BJ (cell line): ENCODE data around the gene FAM181A. TPM values are rescaled to one million over a fixed set of nuclear protein-coding genes. Genes with fewer than 3 reads are reported as not detected.

Experiments
- CTCF ChIA-PET: fragments of 350-600 bp; formaldehyde crosslinking; extraction: SDS; loops from one replicate; lab custom pipeline; 2021; ENCODE audit warnings: antibody characterized with exemption, inconsistent platforms; lab: Yijun Ruan, JAX
- POLR2A ChIA-PET: fragments of 300-600 bp; sonication (Branson Sonifier 250); formaldehyde crosslinking; extraction: SDS; loops from one replicate; lab custom pipeline; 2021; ENCODE audit warnings: antibody characterized with exemption; lab: Charles Lee
- DNase-seq: peaks from one replicate; pipeline ENCODE4 v3.0.0-alpha.2; 2011; ENCODE audit warnings: low read depth
- H3K27me3 ChIP-seq: 2 replicates; pipeline ENCODE4 v1.6.0; 2011; ENCODE audit warnings: low read length; ENCODE audit not compliant: control insufficient read depth, insufficient read depth
- H3K36me3 ChIP-seq: 2 replicates; pipeline ENCODE4 v1.5.1; 2011; ENCODE audit warnings: low read length; ENCODE audit not compliant: control insufficient read depth, insufficient read depth
- H3K4me3 ChIP-seq: 2 replicates; pipeline ENCODE4 v1.5.1; 2011; ENCODE audit warnings: low read depth, mild to moderate bottlenecking, control low read depth, low read length
- CTCF ChIP-seq: IDR thresholded peaks from 2 replicates; pipeline ENCODE4 v1.5.1; 2011; ENCODE audit warnings: low read depth, mild to moderate bottlenecking, control low read depth, inconsistent platforms, low read length, moderate library complexity; ENCODE audit not compliant: insufficient read depth
- polyA plus RNA-seq: library from polyadenylated mRNA; depleted of rRNA; stranded (reverse); fragments of >200 nt; gene quantifications from 2 replicates; pipeline ENCODE4 v1.2.3, GENCODE V29; 2011

FAM181A gene
- polyA plus RNA-seq, 1 experiment = not detected

- Histone ChIP-seq H3K36me3 (no peaks in the 10 kb centered on the region), H3K4me3 (no peak overlapping the region), H3K27me3 (no peaks in the 10 kb centered on the region)
- peak; percentile 99 for TF ChIP-seq CTCF
- ChIA-PET POLR2A (no interaction called here), CTCF (interaction anchor here (0.8 to 2.8 kb wide), 6 partner anchors 10 to 249 kb away, joined by 3 to 16 read pairs (median 3); no protein-coding TSS in a partner anchor)
- DNase-seq = no peak
Measured at GRCh38 chr14:93892923-93893558, 34.1 kb upstream of the FAM181A start.

- no peak for DNase-seq
- no peak overlapping the region for H3K4me3 ChIP-seq
- H3K27me3 ChIP-seq = no peaks in the 10 kb centered on the region
- H3K36me3 ChIP-seq = no peaks in the 10 kb centered on the region
- ChIA-PET CTCF (interaction anchor here (0.7 to 2.8 kb wide), 6 partner anchors 9 to 686 kb away, joined by 3 to 16 read pairs (median 3); partner anchors contain the start of gene UBR7), POLR2A (no interaction called here)
- no peak for TF ChIP-seq CTCF
Measured at GRCh38 chr14:93893661-93894261, 33.4 kb upstream of the FAM181A start.

GRCh38 chr14:93895023-93895604, 32.0 kb upstream of the FAM181A start:
- Histone ChIP-seq H3K27me3 (no peaks in the 10 kb centered on the region), H3K36me3 (no peaks in the 10 kb centered on the region), H3K4me3 (no peak overlapping the region)
- no peak for DNase-seq
- CTCF ChIA-PET = interaction anchor here (0.7 to 2.3 kb wide), 4 partner anchors 9 to 240 kb away, joined by 3 to 10 read pairs (median 5); no protein-coding TSS in a partner anchor
- POLR2A ChIA-PET = no interaction called here
- TF ChIP-seq CTCF = no peak

GRCh38 chr14:93897476-93897845, 29.7 kb upstream of the FAM181A start:
- ChIA-PET CTCF (interaction anchor here (1.5 kb wide), 1 partner anchor 10 kb away, joined by 6 read pairs; no protein-coding TSS in a partner anchor), POLR2A (no interaction called here)
- no peaks in the 10 kb centered on the region for H3K36me3 ChIP-seq
- no peak for DNase-seq
- no peaks in the 10 kb centered on the region for H3K27me3 ChIP-seq
- no peak overlapping the region for H3K4me3 ChIP-seq
- no peak for TF ChIP-seq CTCF

GRCh38 chr14:93898081-93898611, 29.0 kb upstream of the FAM181A start:
- ChIA-PET CTCF (interaction anchor here (0.7 to 1.5 kb wide), 2 partner anchors 9 to 107 kb away, joined by 3 to 6 read pairs; no protein-coding TSS in a partner anchor), POLR2A (no interaction called here)
- DNase-seq = no peak
- Histone ChIP-seq H3K36me3 (no peaks in the 10 kb centered on the region), H3K27me3 (no peaks in the 10 kb centered on the region), H3K4me3 (no peak overlapping the region)
- TF ChIP-seq CTCF = no peak
